Measurements from ENCODE around the gene IL20. TPM values are rescaled to one million over a fixed set of nuclear protein-coding genes. Genes with fewer than 3 reads are reported as not detected.

Gene IL20
- total RNA-seq, 1 donor from 2014 or later: not detected

DNA sequence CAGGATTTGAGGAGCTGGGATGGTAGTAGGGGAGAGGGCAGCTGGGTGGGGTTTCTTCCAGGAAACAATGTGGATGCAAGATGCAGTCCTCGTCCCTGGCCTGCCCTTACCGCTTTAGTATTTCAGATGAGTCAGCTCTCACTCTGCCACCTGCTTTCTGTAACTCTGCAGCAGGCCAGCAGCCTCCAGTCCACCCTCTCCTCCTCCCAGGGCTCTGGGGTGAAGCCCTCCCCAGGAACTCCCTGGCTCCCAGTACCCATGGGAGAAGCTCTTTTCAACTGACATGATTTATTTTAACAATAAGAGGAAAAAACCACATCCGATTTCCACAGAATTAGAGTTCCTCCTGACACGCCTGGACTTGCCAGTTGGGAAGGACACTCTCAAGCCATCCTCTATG is 39.0 kb upstream of the IL20 start:
- TF ChIP-seq CTCF (IDR thresholded peaks at IDR 0.05): no peak
- Mint-ChIP-seq H3K36me3 (ENCODE audit: low read depth) (no peaks in the 10 kb centered on the region), H3K27me3 (ENCODE audit: low read depth) (peaks cover 3% of the 10 kb centered on the region), H3K27ac (ENCODE audit: unreplicated experiment) (no peak overlapping the region), H3K4me1 (ENCODE audit: low read depth) (peaks cover 12% of the 10 kb centered on the region), H3K9me3 (ENCODE audit: low read depth) (no peaks in the 10 kb centered on the region), H3K4me3 (ENCODE audit: unreplicated experiment) (no peak overlapping the region)
- DNase-seq (ENCODE audit: low spot score): no peak

- no peaks in the 10 kb centered on the region for H3K9me3 Mint-ChIP-seq (ENCODE audit: low read depth)
- no peak for DNase-seq (ENCODE audit: low spot score)
- no peak for TF ChIP-seq CTCF (IDR thresholded peaks at IDR 0.05)
- H3K4me3 Mint-ChIP-seq (ENCODE audit: unreplicated experiment): no peak overlapping the region
- no peaks in the 10 kb centered on the region for H3K36me3 Mint-ChIP-seq (ENCODE audit: low read depth)
- H3K4me1 Mint-ChIP-seq (ENCODE audit: low read depth): peaks cover 12% of the 10 kb centered on the region
- H3K27me3 Mint-ChIP-seq (ENCODE audit: low read depth): peaks cover 3% of the 10 kb centered on the region
- no peak overlapping the region for H3K27ac Mint-ChIP-seq (ENCODE audit: unreplicated experiment)
Observed at GRCh38 chr1:206828061-206828460, 37.4 kb upstream of the IL20 start.

DNA sequence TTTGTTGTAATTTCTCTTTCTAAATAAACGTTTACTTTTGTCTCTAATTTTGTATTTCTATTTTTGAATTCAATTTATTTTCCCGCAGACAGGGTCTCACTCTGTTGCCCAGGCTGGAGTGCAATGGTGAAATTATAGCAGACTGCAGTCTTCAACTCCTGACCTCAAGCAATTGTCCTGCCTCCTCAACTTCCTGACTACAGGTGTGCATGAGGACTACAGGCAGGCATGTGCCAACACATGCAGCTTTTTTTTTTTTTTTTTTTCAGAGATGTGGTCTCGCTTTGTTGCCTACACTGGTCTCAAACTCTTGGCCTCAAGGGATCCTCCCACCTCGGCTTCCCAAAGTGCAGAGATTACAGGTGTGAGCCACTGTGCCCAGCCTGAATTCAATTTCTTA is 36.7 kb upstream of the IL20 start:
- Mint-ChIP-seq H3K36me3 (ENCODE audit: low read depth) (no peaks in the 10 kb centered on the region), H3K4me1 (ENCODE audit: low read depth) (peaks cover 8% of the 10 kb centered on the region), H3K27me3 (ENCODE audit: low read depth) (peaks cover 3% of the 10 kb centered on the region), H3K9me3 (ENCODE audit: low read depth) (no peaks in the 10 kb centered on the region), H3K27ac (ENCODE audit: unreplicated experiment) (no peak overlapping the region), H3K4me3 (ENCODE audit: unreplicated experiment) (no peak overlapping the region)
- no peak for TF ChIP-seq CTCF (IDR thresholded peaks at IDR 0.05)
- DNase-seq (ENCODE audit: low spot score): no peak

GRCh38 chr1:206829282-206829681 is 36.1 kb upstream of the IL20 start:
- Mint-ChIP-seq H3K36me3 (ENCODE audit: low read depth) (no peaks in the 10 kb centered on the region), H3K27me3 (ENCODE audit: low read depth) (peaks cover 3% of the 10 kb centered on the region), H3K27ac (ENCODE audit: unreplicated experiment) (no peak overlapping the region), H3K4me1 (ENCODE audit: low read depth) (peaks cover 3% of the 10 kb centered on the region), H3K9me3 (ENCODE audit: low read depth) (no peaks in the 10 kb centered on the region), H3K4me3 (ENCODE audit: unreplicated experiment) (no peak overlapping the region)
- no peak for DNase-seq (ENCODE audit: low spot score)
- no peak for TF ChIP-seq CTCF (IDR thresholded peaks at IDR 0.05)

GRCh38 chr1:206829875-206830274 is 35.5 kb upstream of the IL20 start:
- Mint-ChIP-seq H3K9me3 (ENCODE audit: low read depth) (no peaks in the 10 kb centered on the region), H3K27ac (ENCODE audit: unreplicated experiment) (no peak overlapping the region), H3K4me3 (ENCODE audit: unreplicated experiment) (no peak overlapping the region), H3K27me3 (ENCODE audit: low read depth) (peaks cover 3% of the 10 kb centered on the region), H3K36me3 (ENCODE audit: low read depth) (no peaks in the 10 kb centered on the region), H3K4me1 (ENCODE audit: low read depth) (peaks cover 5% of the 10 kb centered on the region)
- TF ChIP-seq CTCF (IDR thresholded peaks at IDR 0.05): no peak
- DNase-seq (ENCODE audit: low spot score): no peak
